GM21528 (cell line): ENCODE data around the gene TRPC3.

Source experiments
- ATAC-seq: cut with Tn5 transposase; IDR thresholded peaks from one replicate; pipeline ENCODE4 v1.9.1; 2021; ENCODE audit warnings: mild to moderate bottlenecking, moderate library complexity; ENCODE audit not compliant: unreplicated experiment, low FRiP score

Gene TRPC3

DNA sequence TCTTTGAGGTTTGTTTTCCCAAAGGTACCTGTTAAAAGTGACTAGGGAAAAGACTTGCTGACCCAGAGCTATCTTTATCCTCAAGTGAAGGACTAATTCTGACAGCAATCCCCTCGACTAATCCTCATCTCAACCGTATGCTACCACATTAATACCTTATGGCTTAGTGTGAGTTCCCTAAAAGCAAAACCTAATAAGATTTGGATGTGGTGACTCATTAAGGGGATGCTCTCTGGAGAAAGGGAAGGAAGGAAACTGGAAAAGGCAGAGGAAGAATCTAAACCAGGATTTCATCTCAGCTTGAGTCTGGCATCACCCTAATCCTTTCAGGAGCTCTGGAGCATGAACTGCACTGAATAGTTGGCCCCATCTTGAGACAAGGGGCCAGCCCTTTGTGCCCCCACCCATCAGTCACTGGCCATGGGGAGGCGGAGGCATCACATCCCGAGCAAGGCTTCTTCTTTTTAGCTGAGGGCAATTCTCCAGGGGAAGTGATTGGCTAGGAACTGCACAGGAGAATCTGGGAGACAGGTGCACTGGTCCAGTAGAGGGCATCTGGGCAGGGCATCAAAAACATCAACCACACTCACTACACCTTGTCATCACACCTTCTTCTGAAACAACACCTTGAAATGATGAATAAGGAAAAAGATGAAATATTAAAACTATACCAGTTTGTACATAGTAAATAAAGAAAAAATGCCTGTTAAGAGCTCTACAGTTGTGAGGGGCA lies 74.7 kb downstream of the TRPC3 start:
- no peak for ATAC-seq

DNA sequence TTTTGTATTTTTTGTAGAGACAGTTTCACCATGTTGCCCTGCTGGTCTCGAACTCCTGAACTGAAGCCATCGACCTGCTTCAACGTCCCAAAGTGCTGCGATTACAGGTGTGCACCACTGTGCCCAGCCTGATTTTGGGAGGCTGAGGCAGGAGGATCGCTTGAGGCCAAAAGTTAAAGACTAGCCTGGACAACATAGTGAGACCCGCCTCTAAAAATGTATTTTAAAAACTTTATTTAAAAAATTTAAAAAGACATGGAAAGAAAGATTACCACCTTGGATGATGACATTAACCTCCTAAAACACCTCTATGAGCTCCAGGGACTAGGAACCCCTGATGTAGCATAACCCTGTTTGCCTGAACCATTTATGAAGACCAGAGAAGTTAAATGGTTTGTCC lies 75.8 kb downstream of the TRPC3 start:
- no peak for ATAC-seq

DNA sequence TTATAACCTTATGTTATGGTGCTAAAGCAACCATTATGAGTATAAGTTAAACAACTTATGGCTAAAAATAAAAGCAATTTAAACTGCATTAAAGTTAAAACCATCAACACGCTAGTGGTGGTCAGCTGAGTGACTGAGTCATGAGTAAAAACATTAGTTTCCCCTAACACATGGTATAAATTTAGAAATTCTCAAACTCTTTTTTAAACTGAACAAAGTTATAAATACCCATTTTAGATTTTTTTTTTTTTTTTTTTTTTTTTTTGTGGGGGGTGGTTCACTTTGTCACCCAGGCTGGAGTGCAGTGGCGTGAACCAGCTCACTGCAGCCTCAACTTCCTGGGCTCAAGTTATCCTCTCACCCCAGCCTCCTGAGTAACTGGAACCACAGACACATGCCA lies 76.2 kb downstream of the TRPC3 start:
- ATAC-seq = no peak

DNA sequence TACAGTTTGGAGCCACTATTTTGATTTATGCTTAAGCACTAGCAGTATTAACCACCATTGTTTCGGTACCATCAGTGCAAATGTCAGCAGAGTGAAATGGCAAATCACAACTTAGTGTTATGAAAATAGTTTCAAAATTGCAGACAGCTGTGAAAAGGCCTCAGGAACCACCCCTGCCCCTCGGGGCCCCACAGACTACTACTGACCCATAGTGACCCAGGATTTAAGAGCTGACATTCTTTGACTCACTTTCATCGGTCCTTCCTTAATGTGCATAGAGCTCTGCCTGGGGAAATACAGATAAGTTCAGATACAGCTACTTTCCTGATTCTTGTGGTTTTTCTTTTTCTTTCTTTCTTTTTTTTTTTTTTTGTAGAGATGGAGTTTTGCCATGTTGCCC lies 78.3 kb downstream of the TRPC3 start:
- ATAC-seq = no peak

DNA sequence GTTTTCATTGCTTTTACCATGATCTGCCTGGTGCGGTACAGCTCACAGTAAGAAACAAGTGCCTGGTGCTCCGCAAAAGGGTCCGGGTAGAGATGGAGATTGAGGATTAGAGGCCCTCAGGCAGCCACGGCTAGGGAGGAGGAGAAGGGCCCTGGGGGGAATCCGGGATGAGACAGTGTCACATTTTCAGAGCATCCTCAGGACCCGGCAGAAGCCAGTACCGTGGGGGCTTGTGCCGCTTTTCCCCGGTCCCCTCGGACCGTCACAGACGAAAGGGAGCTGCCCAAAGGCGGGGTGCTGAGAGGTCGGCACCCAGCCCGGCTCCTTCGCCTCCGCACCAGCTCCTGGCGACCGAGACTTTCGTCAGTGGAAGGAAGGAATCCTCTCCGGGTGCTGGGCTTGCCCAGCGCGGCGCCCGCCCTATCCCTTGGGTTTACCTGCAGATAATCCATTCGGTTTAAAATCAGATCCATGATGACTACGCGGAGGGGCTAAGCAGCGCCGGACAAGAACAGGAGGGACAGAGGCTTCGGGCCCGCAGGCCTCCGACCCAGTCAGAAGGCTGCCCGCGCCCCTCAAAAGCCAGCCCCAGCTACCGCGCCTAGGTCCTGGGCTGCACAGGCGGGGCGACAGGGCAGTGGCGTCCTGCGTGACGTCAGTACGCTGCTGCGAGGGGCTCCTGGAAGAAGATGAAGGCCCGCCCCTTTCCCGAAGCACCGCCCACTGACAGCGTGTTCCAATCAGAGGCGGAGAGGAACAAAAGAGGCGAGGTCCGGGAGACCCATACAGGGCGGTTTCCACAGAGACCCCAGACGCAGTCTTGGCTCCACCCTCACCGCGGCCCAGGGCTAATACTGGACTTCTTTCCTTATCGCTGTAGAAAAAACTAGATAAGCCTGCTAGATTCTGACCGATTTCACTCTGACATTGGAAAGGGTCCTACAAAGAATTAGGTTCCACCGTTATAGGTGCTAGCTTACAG lies 81.7 kb downstream of the TRPC3 start, which contains the start of gene BBS7:
Gene BBS7, minus strand, starts transcription at position 634 of the 982 bp plus-strand sequence. Its CDS starts 161 bp downstream, at position 473.
- ATAC-seq = peak; percentile 100

DNA sequence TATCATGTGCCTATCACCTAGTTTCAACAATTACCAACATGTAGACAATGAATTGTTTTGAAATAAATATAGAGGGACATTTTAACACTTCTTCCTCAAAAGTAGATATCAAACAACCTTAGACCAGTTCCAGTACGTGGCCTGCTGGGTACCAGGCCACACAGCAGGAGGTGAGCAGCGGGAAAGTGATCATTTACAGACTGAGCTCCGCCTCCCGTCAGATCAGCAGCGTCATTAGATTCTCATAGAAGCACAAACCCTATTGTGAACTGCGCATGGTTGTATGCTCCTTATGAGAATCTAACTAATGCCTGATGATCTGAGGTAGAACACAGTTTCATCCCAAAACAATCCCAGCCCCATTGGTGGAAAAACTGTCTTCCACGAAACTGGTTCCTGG lies 88.1 kb downstream of the TRPC3 start:
- no peak for ATAC-seq

DNA sequence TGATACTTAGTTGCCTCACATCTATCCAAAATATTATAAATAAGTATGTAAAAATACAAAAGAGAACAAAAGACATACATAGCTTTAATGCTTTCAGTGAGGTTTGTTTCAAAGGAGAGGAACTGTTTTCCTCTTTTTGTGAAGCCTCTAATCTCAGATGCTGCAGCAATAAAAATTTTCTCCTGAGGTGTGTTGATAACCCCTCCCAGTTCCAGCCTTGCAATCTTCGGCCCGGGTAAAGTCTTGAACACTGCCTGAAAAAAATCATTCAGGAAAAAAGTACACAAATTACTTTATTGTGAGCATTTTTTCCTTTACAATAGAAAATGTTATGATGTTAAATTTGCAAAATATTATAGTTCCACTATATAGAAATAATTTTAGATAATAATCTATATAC lies 90.4 kb downstream of the TRPC3 start:
- ATAC-seq = no peak

DNA sequence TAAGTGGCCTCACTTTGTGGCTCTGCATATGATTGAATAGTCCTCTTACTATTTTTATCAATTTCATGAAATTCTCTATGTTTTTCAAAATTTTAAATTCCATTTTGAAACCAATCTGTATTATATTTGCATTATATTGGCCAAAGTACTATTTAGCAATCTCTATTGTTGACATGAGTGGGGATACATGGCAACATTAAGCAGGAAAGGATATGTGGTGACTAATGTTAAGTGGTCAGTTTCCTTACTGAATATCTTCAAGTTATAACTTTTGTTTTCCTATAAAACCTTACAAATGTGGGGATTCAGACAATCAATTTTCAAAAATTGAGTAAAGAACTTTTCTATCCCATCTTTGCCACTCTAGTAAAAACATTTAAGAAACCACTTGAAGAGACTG lies 91.7 kb downstream of the TRPC3 start:
- ATAC-seq = no peak

DNA sequence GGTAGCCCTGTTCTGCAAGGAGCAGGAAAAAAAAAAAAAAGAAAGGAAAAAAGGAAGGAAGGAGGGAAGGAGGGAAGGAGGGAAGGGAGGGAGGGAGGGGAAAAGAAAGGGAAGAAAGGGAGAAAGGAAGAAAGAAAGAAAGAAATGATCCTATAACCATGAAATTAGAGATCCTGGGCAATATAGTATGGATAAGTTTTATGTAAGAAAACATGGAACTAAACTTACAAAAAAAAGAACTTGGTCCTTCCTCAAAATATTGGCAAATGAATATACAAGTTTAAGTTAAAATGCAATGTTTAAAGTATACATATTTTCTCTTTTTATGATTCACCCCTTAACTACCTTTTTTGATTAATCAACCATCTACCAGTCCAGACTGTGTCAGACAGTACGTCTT lies 100.5 kb downstream of the TRPC3 start:
- ATAC-seq = no peak

DNA sequence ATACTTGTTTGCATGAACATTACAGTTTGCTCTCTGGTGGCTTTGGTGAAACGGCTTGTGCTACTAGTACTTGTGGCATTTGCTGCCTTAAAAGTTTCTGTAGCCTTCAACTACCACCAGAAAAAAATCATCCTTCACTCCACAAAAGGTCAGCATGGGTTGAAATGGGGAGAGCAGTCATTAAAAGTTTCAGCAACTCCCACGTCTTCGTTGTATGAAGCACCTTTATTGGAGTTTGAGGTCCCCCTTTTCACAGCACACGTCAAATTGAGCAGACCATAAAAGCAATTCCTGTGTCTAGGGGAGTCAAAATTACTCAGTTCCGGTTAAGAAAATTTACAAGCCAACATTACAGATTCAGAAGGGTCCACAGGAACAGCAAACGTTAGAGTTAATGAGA lies 105.2 kb downstream of the TRPC3 start:
- ATAC-seq = no peak

DNA sequence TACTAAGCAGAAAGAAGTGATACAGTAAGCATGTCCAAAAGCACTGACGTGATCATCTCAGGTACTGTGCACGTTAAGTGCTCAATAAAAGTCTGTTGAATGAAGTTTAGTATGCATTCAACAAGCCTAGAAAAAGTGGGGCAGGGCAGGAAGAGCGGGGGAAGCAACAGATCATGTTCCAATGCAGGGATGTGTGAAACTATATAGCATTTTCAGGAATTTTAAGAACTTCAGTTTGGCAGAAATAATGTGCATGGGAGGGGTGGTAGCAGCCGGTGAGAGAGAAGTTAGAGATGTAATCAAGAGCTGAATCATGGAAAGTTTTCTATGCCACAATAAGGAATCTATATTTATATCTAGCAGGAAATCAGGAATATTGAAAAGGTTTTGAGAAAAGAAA lies 109.0 kb downstream of the TRPC3 start:
- ATAC-seq = no peak

DNA sequence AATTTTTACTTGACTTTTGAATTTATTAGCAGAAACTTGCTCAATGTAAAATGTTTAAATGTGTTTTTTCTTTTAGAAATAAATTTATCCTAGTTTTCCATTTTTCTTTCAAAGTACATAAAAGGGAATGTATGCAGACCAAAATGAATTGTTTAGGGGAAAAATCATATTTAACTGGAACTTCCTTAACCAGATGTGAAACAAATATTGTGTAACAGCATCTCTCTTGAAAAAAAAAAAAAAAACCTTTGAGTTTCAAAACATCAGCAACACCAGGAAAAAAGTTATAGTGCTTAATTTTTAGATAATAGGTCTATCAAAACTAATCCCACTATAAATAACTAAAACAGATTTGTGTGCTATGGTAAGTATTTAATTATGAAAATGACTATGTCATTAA lies 113.7 kb downstream of the TRPC3 start:
- ATAC-seq = no peak

DNA sequence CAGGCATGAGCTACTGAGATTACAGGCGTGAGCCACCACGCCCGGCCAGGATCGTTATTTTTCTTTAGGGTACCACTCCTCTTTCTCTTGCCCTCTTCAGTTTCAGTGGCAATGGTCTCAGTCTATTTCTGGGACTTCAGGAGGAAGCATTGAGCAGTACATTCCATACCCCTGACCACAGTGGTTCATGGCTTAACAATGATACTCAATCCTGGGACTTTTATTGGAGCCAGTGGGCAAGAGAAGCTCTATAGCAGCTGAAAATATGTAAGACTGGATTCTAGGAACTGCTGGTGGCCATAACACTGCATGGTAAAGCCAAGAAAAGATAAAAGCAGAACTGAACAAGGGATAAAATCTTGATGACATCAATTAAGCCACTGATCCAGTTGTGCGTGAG lies 122.3 kb downstream of the TRPC3 start:
- ATAC-seq = no peak
